ENCODE results near the gene N4BP2.

DNA sequence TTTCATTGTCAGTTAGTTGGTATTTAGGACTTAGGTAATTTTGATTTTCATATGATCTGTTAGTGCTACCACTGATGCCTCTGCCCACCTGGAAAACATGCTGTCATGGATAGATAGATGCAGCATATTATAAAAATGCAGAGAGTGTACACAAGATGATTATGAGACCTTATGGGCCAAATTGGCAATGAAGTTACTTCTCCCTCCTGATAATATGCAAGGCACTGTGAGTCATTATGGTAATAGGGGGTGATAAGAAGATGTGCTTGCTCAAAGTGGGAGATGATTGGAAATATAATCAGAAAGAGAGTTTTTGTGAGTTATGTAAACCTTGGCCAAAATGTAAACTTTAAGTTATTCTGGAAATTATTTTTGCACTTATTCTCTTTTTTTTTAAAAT is 83.5 kb downstream of the N4BP2 start:
- TF ChIP-seq, protein P1, sequence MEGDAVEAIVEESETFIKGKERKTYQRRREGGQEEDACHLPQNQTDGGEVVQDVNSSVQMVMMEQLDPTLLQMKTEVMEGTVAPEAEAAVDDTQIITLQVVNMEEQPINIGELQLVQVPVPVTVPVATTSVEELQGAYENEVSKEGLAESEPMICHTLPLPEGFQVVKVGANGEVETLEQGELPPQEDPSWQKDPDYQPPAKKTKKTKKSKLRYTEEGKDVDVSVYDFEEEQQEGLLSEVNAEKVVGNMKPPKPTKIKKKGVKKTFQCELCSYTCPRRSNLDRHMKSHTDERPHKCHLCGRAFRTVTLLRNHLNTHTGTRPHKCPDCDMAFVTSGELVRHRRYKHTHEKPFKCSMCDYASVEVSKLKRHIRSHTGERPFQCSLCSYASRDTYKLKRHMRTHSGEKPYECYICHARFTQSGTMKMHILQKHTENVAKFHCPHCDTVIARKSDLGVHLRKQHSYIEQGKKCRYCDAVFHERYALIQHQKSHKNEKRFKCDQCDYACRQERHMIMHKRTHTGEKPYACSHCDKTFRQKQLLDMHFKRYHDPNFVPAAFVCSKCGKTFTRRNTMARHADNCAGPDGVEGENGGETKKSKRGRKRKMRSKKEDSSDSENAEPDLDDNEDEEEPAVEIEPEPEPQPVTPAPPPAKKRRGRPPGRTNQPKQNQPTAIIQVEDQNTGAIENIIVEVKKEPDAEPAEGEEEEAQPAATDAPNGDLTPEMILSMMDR (IDR thresholded peaks at IDR 0.05) = no peak
- TF ChIP-seq POLR2A (IDR thresholded peaks at IDR 0.05) = no peak
